Measurements from ENCODE around the gene MRFAP1L1.

MRFAP1L1 gene

GRCh38 chr4:6740347-6740746 lies 30.7 kb upstream of the MRFAP1L1 start:
- H3K4me3 ChIP-seq (ENCODE audit: low read depth, low read length) = no peak overlapping the region
- DNase-seq = no peak

GRCh38 chr4:6739920-6740319 lies 30.3 kb upstream of the MRFAP1L1 start:
- Histone ChIP-seq H3K9me3 (ENCODE audit: severe bottlenecking) (peaks cover 6% of the 10 kb centered on the region), H3K36me3 (no peaks in the 10 kb centered on the region), H3K27ac (no peak overlapping the region), H3K27me3 (ENCODE audit: insufficient read depth, low read depth, severe bottlenecking) (no peaks in the 10 kb centered on the region), H3K4me3 (ENCODE audit: low read depth, low read length) (no peak overlapping the region)
- DNase-seq = no peak
- TF ChIP-seq CTCF (IDR thresholded peaks at IDR 0.05; ENCODE audit: low read depth, low read length) = no peak

More at GRCh38 chr4:6740347-6740746, 30.7 kb upstream of the MRFAP1L1 start:
- Histone ChIP-seq H3K27me3 (ENCODE audit: insufficient read depth, low read depth, severe bottlenecking) (no peaks in the 10 kb centered on the region), H3K36me3 (no peaks in the 10 kb centered on the region), H3K9me3 (ENCODE audit: severe bottlenecking) (peaks cover 6% of the 10 kb centered on the region), H3K27ac (no peak overlapping the region)
- no peak for TF ChIP-seq CTCF (IDR thresholded peaks at IDR 0.05; ENCODE audit: low read depth, low read length)

GRCh38 chr4:6734165-6734786 lies 24.6 kb upstream of the MRFAP1L1 start:
- no peak overlapping the region for H3K4me3 ChIP-seq (ENCODE audit: low read depth, low read length)
- no peaks in the 10 kb centered on the region for H3K36me3 ChIP-seq
- H3K27me3 ChIP-seq (ENCODE audit: insufficient read depth, low read depth, severe bottlenecking) = no peaks in the 10 kb centered on the region
- no peaks in the 10 kb centered on the region for H3K9me3 ChIP-seq (ENCODE audit: severe bottlenecking)
- no peak overlapping the region for H3K27ac ChIP-seq
- DNase-seq = no peak
- TF ChIP-seq CTCF (IDR thresholded peaks at IDR 0.05; ENCODE audit: low read depth, low read length) = no peak

- no peak overlapping the region for H3K27ac ChIP-seq
- H3K27me3 ChIP-seq (ENCODE audit: insufficient read depth, low read depth, severe bottlenecking) = no peaks in the 10 kb centered on the region
- no peaks in the 10 kb centered on the region for H3K36me3 ChIP-seq
- no peak overlapping the region for H3K4me3 ChIP-seq (ENCODE audit: low read depth, low read length)
- no peak for TF ChIP-seq CTCF (IDR thresholded peaks at IDR 0.05; ENCODE audit: low read depth, low read length)
- no peaks in the 10 kb centered on the region for H3K9me3 ChIP-seq (ENCODE audit: severe bottlenecking)
- DNase-seq = no peak
Measured at GRCh38 chr4:6733358-6734164, 23.9 kb upstream of the MRFAP1L1 start.

- H3K27me3 ChIP-seq (ENCODE audit: insufficient read depth, low read depth, severe bottlenecking) = no peaks in the 10 kb centered on the region
- TF ChIP-seq CTCF (IDR thresholded peaks at IDR 0.05; ENCODE audit: low read depth, low read length) = no peak
Measured at GRCh38 chr4:6732441-6733357, 23.0 kb upstream of the MRFAP1L1 start.

More at GRCh38 chr4:6732441-6733357, 23.0 kb upstream of the MRFAP1L1 start:
- Histone ChIP-seq H3K4me3 (ENCODE audit: low read depth, low read length) (no peak overlapping the region), H3K27ac (no peak overlapping the region), H3K36me3 (no peaks in the 10 kb centered on the region), H3K9me3 (ENCODE audit: severe bottlenecking) (no peaks in the 10 kb centered on the region)
- DNase-seq = no peak
